GM19468 (cell line): ENCODE measurements around the gene PTPA.
"Not testable (repeated sequence)": the region's sequence is repeated elsewhere in the genome, so short reads cannot be mapped to it uniquely, and the experiment has no call there.

Experiments used
- ATAC-seq: cut with Tn5 transposase; IDR thresholded peaks from one replicate; pipeline ENCODE4 v1.9.1; 2021; ENCODE audit warnings: mild to moderate bottlenecking, moderate library complexity, moderate number of reproducible peaks; ENCODE audit not compliant: unreplicated experiment; ENCODE audit errors: extremely low read depth

Gene PTPA

GRCh38 chr9:129149442-129149841, 38.2 kb downstream of the PTPA start:
- no peak for ATAC-seq

GRCh38 chr9:129150122-129150521, 38.9 kb downstream of the PTPA start:
- ATAC-seq, result no peak

- ATAC-seq, result no peak
Measured at GRCh38 chr9:129150672-129151211, 39.5 kb downstream of the PTPA start.

GRCh38 chr9:129151469-129151868, 40.3 kb downstream of the PTPA start:
- ATAC-seq, result no peak

- ATAC-seq, result no peak
Measured at GRCh38 chr9:129154866-129155477, 43.8 kb downstream of the PTPA start.

GRCh38 chr9:129156163-129156562, 44.9 kb downstream of the PTPA start:
- ATAC-seq, result no peak

GRCh38 chr9:129160712-129161533, 49.7 kb downstream of the PTPA start:
- no peak for ATAC-seq

GRCh38 chr9:129161534-129161837, 50.3 kb downstream of the PTPA start:
- no peak for ATAC-seq

GRCh38 chr9:129162497-129163197, 51.4 kb downstream of the PTPA start:
- no peak for ATAC-seq

GRCh38 chr9:129163198-129163670, 52.0 kb downstream of the PTPA start:
- not testable (repeated sequence) for ATAC-seq

- no peak for ATAC-seq
Measured at GRCh38 chr9:129163753-129164152, 52.5 kb downstream of the PTPA start.

GRCh38 chr9:129164246-129164930, 53.2 kb downstream of the PTPA start:
- no peak for ATAC-seq

- no peak for ATAC-seq
Measured at GRCh38 chr9:129165198-129165597, 54.0 kb downstream of the PTPA start.

GRCh38 chr9:129166623-129167557, 55.7 kb downstream of the PTPA start:
- no peak for ATAC-seq

GRCh38 chr9:129170229-129170628, 59.0 kb downstream of the PTPA start:
- no peak for ATAC-seq

- no peak for ATAC-seq
Measured at GRCh38 chr9:129171993-129172751, 61.0 kb downstream of the PTPA start.

- ATAC-seq, result no peak
Measured at GRCh38 chr9:129172816-129173215, 61.6 kb downstream of the PTPA start.

GRCh38 chr9:129173296-129174101, 62.3 kb downstream of the PTPA start:
- no peak for ATAC-seq
